HG03025 (cell line): ENCODE results near the gene XIRP1.
"Not testable (repeated sequence)": the region's sequence is repeated elsewhere in the genome, so short reads cannot be mapped to it uniquely, and the experiment has no call there.

Experiments
- ATAC-seq: cut with Tn5 transposase; IDR thresholded peaks from one replicate; pipeline ENCODE4 v1.9.1; 2021; ENCODE audit warnings: mild to moderate bottlenecking, moderate library complexity; ENCODE audit not compliant: unreplicated experiment, low FRiP score

Gene XIRP1

GRCh38 chr3:39192490-39193092 is at the start of gene XIRP1:
Gene XIRP1, minus strand, starts transcription at chr3:39192595. Its CDS starts 3,150 bp downstream, at chr3:39189445.
- ATAC-seq: no peak

GRCh38 chr3:39241561-39241960 is 49.2 kb upstream of the XIRP1 start:
- ATAC-seq: no peak

- no peak for ATAC-seq
Observed at GRCh38 chr3:39237027-39237426, 44.6 kb upstream of the XIRP1 start.

GRCh38 chr3:39234651-39235050 is 42.3 kb upstream of the XIRP1 start:
- no peak for ATAC-seq

GRCh38 chr3:39232859-39233258 is 40.5 kb upstream of the XIRP1 start:
- no peak for ATAC-seq

- no peak for ATAC-seq
Observed at GRCh38 chr3:39230453-39230852, 38.1 kb upstream of the XIRP1 start.

- no peak for ATAC-seq
Observed at GRCh38 chr3:39228496-39228895, 36.1 kb upstream of the XIRP1 start.

- not testable (repeated sequence) for ATAC-seq
Observed at GRCh38 chr3:39227596-39227995, 35.2 kb upstream of the XIRP1 start.

GRCh38 chr3:39226106-39226741 is 33.8 kb upstream of the XIRP1 start:
- no peak for ATAC-seq

- ATAC-seq: no peak
Observed at GRCh38 chr3:39224288-39224687, 31.9 kb upstream of the XIRP1 start.

- no peak for ATAC-seq
Observed at GRCh38 chr3:39222939-39223338, 30.5 kb upstream of the XIRP1 start.

GRCh38 chr3:39222462-39222861 is 30.1 kb upstream of the XIRP1 start:
- no peak for ATAC-seq

GRCh38 chr3:39221141-39221530 is 28.7 kb upstream of the XIRP1 start:
- ATAC-seq: no peak

GRCh38 chr3:39220407-39221140 is 28.2 kb upstream of the XIRP1 start:
- no peak for ATAC-seq

GRCh38 chr3:39219702-39220101 is 27.3 kb upstream of the XIRP1 start:
- ATAC-seq: no peak

GRCh38 chr3:39216176-39216790 is 23.9 kb upstream of the XIRP1 start:
- ATAC-seq: peak; percentile 85

GRCh38 chr3:39213613-39214012 is 21.2 kb upstream of the XIRP1 start:
- ATAC-seq: no peak

GRCh38 chr3:39212665-39213064 is 20.3 kb upstream of the XIRP1 start:
- ATAC-seq: no peak

GRCh38 chr3:39211332-39212130 is 19.1 kb upstream of the XIRP1 start:
- ATAC-seq: no peak

- ATAC-seq: no peak
Observed at GRCh38 chr3:39210078-39210477, 17.7 kb upstream of the XIRP1 start.
